Vagina (tissue), 2 donors: Measurements from ENCODE around the gene ANKS1A.

Source experiments
- CTCF ChIP-seq, 3 experiments: fragments of 450-650 bp in 2 of 3; fragments of 200-600 bp in 1 of 3; sonication (generic) in 1 of 3; IDR thresholded peaks; one replicate each; pipeline ENCODE4 v1.5.1; 2017 to 2019; ENCODE audit warnings: antibody characterized with exemption in 3 of 3, mild to moderate bottlenecking in 2 of 3, moderate library complexity in 2 of 3
- POLR2A ChIP-seq, 2 donors: fragments of 450-650 bp; IDR thresholded peaks; one replicate each; pipeline ENCODE4 v1.6.1; 2017; ENCODE audit warnings: antibody characterized with exemption in 2 of 2, mild to moderate bottlenecking in 2 of 2, moderate library complexity in 2 of 2
- POLR2AphosphoS5 ChIP-seq, 2 donors: sonication (generic); formaldehyde crosslinking; IDR thresholded peaks; one replicate each; pipeline ENCODE4 v1.9.0; 2017; ENCODE audit warnings: antibody characterized with exemption in 2 of 2, mild to moderate bottlenecking in 2 of 2, low read depth in 1 of 2; ENCODE audit not compliant: insufficient read depth in 1 of 2

GRCh38 chr6:35048031-35048613 is 159.1 kb downstream of the ANKS1A start:
- TF ChIP-seq CTCF (IDR thresholded peaks at IDR 0.05) (no peak), POLR2AphosphoS5 (IDR thresholded peaks at IDR 0.05; ENCODE audit: insufficient read depth in 1 of 2, low read depth in 1 of 2) (no peak), POLR2A (IDR thresholded peaks at IDR 0.05) (no peak)
